B cell (primary cell): ENCODE measurements around the gene THSD4.

Experiments
- EZH2 ChIP-seq: IDR thresholded peaks from 2 replicates; pipeline ENCODE4 v1.6.1; 2012; ENCODE audit warnings: borderline replicate concordance, low read depth, mild to moderate bottlenecking, moderate library complexity, low read length; ENCODE audit not compliant: insufficient read depth, poor library complexity, severe bottlenecking
- TF ChIP-seq, protein P1 (sequence below): fragments of 200-600 bp; IDR thresholded peaks from one replicate; pipeline ENCODE4 v1.8.0; 2022; ENCODE audit warnings: antibody characterized with exemption, mild to moderate bottlenecking

DNA sequence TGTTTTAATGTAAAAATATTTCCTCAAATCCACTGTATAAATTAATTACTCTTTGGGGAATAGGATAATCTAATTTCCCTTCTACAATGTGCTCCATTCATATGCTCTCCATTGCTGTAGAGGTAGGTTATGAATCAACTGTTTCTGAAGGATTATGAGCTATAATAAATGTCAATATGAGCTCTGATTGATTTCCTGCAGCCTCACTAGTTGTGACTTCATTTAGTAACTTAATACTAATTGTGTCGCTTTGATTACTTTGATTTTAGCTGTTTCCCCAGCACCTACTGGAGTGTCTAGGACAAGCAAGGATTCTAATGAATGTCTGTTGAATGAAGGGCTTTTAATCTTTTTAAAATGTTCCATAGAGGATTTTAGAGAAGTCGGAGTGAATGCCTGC lies 458.3 kb downstream of the THSD4 start:
- TF ChIP-seq, protein P1, sequence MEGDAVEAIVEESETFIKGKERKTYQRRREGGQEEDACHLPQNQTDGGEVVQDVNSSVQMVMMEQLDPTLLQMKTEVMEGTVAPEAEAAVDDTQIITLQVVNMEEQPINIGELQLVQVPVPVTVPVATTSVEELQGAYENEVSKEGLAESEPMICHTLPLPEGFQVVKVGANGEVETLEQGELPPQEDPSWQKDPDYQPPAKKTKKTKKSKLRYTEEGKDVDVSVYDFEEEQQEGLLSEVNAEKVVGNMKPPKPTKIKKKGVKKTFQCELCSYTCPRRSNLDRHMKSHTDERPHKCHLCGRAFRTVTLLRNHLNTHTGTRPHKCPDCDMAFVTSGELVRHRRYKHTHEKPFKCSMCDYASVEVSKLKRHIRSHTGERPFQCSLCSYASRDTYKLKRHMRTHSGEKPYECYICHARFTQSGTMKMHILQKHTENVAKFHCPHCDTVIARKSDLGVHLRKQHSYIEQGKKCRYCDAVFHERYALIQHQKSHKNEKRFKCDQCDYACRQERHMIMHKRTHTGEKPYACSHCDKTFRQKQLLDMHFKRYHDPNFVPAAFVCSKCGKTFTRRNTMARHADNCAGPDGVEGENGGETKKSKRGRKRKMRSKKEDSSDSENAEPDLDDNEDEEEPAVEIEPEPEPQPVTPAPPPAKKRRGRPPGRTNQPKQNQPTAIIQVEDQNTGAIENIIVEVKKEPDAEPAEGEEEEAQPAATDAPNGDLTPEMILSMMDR = no peak
- no peak for TF ChIP-seq EZH2
